HEK293 (cell line): ENCODE results near the gene ANKRD63.

ENCODE experiments used
- CTCF ChIA-PET: fragments of 350-600 bp; formaldehyde crosslinking; extraction: SDS; loops from one replicate; lab custom pipeline; 2021; ENCODE audit warnings: antibody characterized with exemption; lab: Yijun Ruan, JAX
- POLR2A ChIA-PET: fragments of 300-600 bp; formaldehyde crosslinking; extraction: SDS; loops from one replicate; lab custom pipeline; 2020; ENCODE audit warnings: antibody characterized with exemption, inconsistent platforms; lab: Yijun Ruan, JAX
- H3K27ac ChIP-seq: fragments of 200-500 bp; sonication (Bioruptor generic); 2 replicates; pipeline ENCODE4 v1.5.1; 2014; ENCODE audit warnings: low read depth, low read length, control low read depth, inconsistent platforms; ENCODE audit errors: extremely low read depth
- H3K36me3 ChIP-seq, 2 experiments: fragments of 200-500 bp in 1 of 2; sonication (Bioruptor generic) in 1 of 2; 1 replicate in 1 of 2; 2 replicates in 1 of 2; pipeline ENCODE4 v1.5.1; 2014 to 2017; ENCODE audit warnings: inconsistent platforms in 2 of 2, low read length in 2 of 2; ENCODE audit not compliant: control insufficient read depth in 2 of 2, insufficient read depth in 1 of 2
- H3K4me1 ChIP-seq: fragments of 200-500 bp; sonication (Bioruptor generic); 2 replicates; pipeline ENCODE4 v1.5.1; 2014; ENCODE audit warnings: mild to moderate bottlenecking, low read length, inconsistent platforms; ENCODE audit not compliant: control insufficient read depth, insufficient read depth
- H3K4me3 ChIP-seq: 2 replicates; pipeline ENCODE4 v1.5.1; 2011; ENCODE audit warnings: low read depth, mild to moderate bottlenecking, control low read depth, low read length, moderate library complexity
- H3K9me3 ChIP-seq: fragments of 200-500 bp; sonication (Bioruptor generic); 2 replicates; pipeline ENCODE4 v1.5.1; 2014; ENCODE audit warnings: low read depth, low read length, inconsistent platforms; ENCODE audit not compliant: control insufficient read depth, insufficient read depth
- KLF1 ChIP-seq: fragments of 450-650 bp; formaldehyde crosslinking; IDR thresholded peaks from 2 replicates; pipeline ENCODE4 v1.5.1; 2016; ENCODE audit warnings: missing biosample characterization, missing genetic modification characterization
- KLF10 ChIP-seq: fragments of 450-650 bp; IDR thresholded peaks from 2 replicates; pipeline ENCODE4 v1.5.1; 2018; ENCODE audit warnings: missing biosample characterization, mild to moderate bottlenecking, missing genetic modification characterization
- KLF7 ChIP-seq: fragments of 450-650 bp; formaldehyde crosslinking; IDR thresholded peaks from 2 replicates; pipeline ENCODE4 v1.5.1; 2016; ENCODE audit warnings: missing biosample characterization, missing genetic modification characterization, borderline replicate concordance
- MEIS1 ChIP-seq: sonication (generic); formaldehyde crosslinking; IDR thresholded peaks from 2 replicates; pipeline ENCODE4 v1.8.1; 2022; ENCODE audit warnings: missing genetic modification reagents, mild to moderate bottlenecking, borderline replicate concordance
- MZF1 ChIP-seq: fragments of 450-650 bp; formaldehyde crosslinking; IDR thresholded peaks from 2 replicates; pipeline ENCODE4 v1.5.1; 2017; ENCODE audit warnings: missing biosample characterization, missing genetic modification characterization, borderline replicate concordance
- PBX3 ChIP-seq: sonication (generic); formaldehyde crosslinking; IDR thresholded peaks from 2 replicates; pipeline ENCODE4 v1.8.1; 2022; ENCODE audit warnings: mild to moderate bottlenecking, moderate library complexity, missing genetic modification reagents
- PRDM1 ChIP-seq: fragments of 450-650 bp; formaldehyde crosslinking; IDR thresholded peaks from 2 replicates; pipeline ENCODE4; 2016; ENCODE audit warnings: missing biosample characterization, missing genetic modification characterization
- SETDB1 ChIP-seq: IDR thresholded peaks from one replicate; pipeline ENCODE4 v1.6.1; 2017; ENCODE audit warnings: mild to moderate bottlenecking, low read length, moderate library complexity, mixed read lengths; ENCODE audit not compliant: insufficient read length
- WT1 ChIP-seq: fragments of 450-650 bp; formaldehyde crosslinking; IDR thresholded peaks from 2 replicates; pipeline ENCODE4 v1.5.1; 2016; ENCODE audit warnings: missing biosample characterization, missing genetic modification characterization
- ZBTB21 ChIP-seq: fragments of 450-650 bp; formaldehyde crosslinking; IDR thresholded peaks from 2 replicates; pipeline ENCODE4 v1.5.1; 2017; ENCODE audit warnings: missing biosample characterization, missing genetic modification characterization
- ZBTB26 ChIP-seq: fragments of 450-650 bp; formaldehyde crosslinking; optimal IDR thresholded peaks from 2 replicates; pipeline ENCODE3; 2016; ENCODE audit warnings: missing biosample characterization, mild to moderate bottlenecking, missing genetic modification characterization
- ZBTB48 ChIP-seq: fragments of 450-650 bp; formaldehyde crosslinking; IDR thresholded peaks from 2 replicates; pipeline ENCODE4 v1.5.1; 2016; ENCODE audit warnings: missing biosample characterization, missing genetic modification characterization
- ZBTB7A ChIP-seq: fragments of 450-650 bp; formaldehyde crosslinking; IDR thresholded peaks from 2 replicates; pipeline ENCODE4 v1.5.1; 2016; ENCODE audit warnings: low read depth, missing biosample characterization, missing genetic modification characterization
- ZBTB8A ChIP-seq: fragments of 450-650 bp; formaldehyde crosslinking; IDR thresholded peaks from 2 replicates; pipeline ENCODE4 v1.5.1; 2016; ENCODE audit warnings: missing biosample characterization, missing genetic modification characterization
- ZFHX2 ChIP-seq: fragments of 450-650 bp; formaldehyde crosslinking; conservative IDR thresholded peaks from 2 replicates; pipeline ENCODE4 v1.5.1; 2016; ENCODE audit warnings: missing biosample characterization, missing genetic modification characterization
- ZFP41 ChIP-seq: fragments of 450-650 bp; formaldehyde crosslinking; IDR thresholded peaks from 2 replicates; pipeline ENCODE4 v1.5.1; 2016; ENCODE audit warnings: missing biosample characterization, missing genetic modification characterization, borderline replicate concordance
- ZNF112 ChIP-seq: fragments of 450-650 bp; formaldehyde crosslinking; IDR thresholded peaks from 2 replicates; pipeline ENCODE4 v1.5.0; 2017; ENCODE audit warnings: missing biosample characterization, missing genetic modification characterization
- ZNF19 ChIP-seq: fragments of 450-650 bp; formaldehyde crosslinking; IDR thresholded peaks from 2 replicates; pipeline ENCODE4; 2016; ENCODE audit warnings: missing biosample characterization, missing genetic modification characterization, low read depth
- ZNF248 ChIP-seq: fragments of 450-650 bp; formaldehyde crosslinking; IDR thresholded peaks from 2 replicates; pipeline ENCODE4 v1.5.1; 2017; ENCODE audit warnings: missing biosample characterization, missing genetic modification characterization
- ZNF266 ChIP-seq: fragments of 450-650 bp; formaldehyde crosslinking; IDR thresholded peaks from 2 replicates; pipeline ENCODE4 v1.5.1; 2016; ENCODE audit warnings: missing biosample characterization, missing genetic modification characterization, low read depth
- ZNF335 ChIP-seq: fragments of 450-650 bp; formaldehyde crosslinking; conservative IDR thresholded peaks from 2 replicates; pipeline ENCODE4 v1.5.1; 2016; ENCODE audit warnings: missing biosample characterization, missing genetic modification characterization
- ZNF398 ChIP-seq: fragments of 450-650 bp; formaldehyde crosslinking; IDR thresholded peaks from 2 replicates; pipeline ENCODE4 v1.5.1; 2017; ENCODE audit warnings: missing biosample characterization, missing genetic modification characterization
- ZNF544 ChIP-seq: fragments of 450-650 bp; formaldehyde crosslinking; IDR thresholded peaks from 2 replicates; pipeline ENCODE4 v1.5.0; 2017; ENCODE audit warnings: missing biosample characterization, missing genetic modification characterization
- ZNF621 ChIP-seq: fragments of 450-650 bp; formaldehyde crosslinking; IDR thresholded peaks from 2 replicates; pipeline ENCODE4 v1.5.1; 2017; ENCODE audit warnings: missing biosample characterization, missing genetic modification characterization
- ZNF670 ChIP-seq: fragments of 450-650 bp; formaldehyde crosslinking; IDR thresholded peaks from 2 replicates; pipeline ENCODE4 v1.5.1; 2016; ENCODE audit warnings: missing biosample characterization, missing genetic modification characterization, low read depth
- ZNF777 ChIP-seq: fragments of 450-650 bp; formaldehyde crosslinking; IDR thresholded peaks from 2 replicates; pipeline ENCODE4 v1.5.1; 2017; ENCODE audit warnings: missing biosample characterization, missing genetic modification characterization, borderline replicate concordance
- ZSCAN23 ChIP-seq: fragments of 450-650 bp; formaldehyde crosslinking; IDR thresholded peaks from 2 replicates; pipeline ENCODE4 v1.5.1; 2016; ENCODE audit warnings: missing biosample characterization, missing genetic modification characterization
- TF ChIP-seq, protein P1 (sequence below): fragments of 450-650 bp; formaldehyde crosslinking; IDR thresholded peaks from 2 replicates; pipeline ENCODE4 v1.5.1; 2017; ENCODE audit warnings: missing biosample characterization, missing genetic modification characterization
- TF ChIP-seq, protein P2 (sequence below): fragments of 450-650 bp; formaldehyde crosslinking; IDR thresholded peaks from 2 replicates; pipeline ENCODE4 v1.5.1; 2016; ENCODE audit warnings: missing biosample characterization, missing genetic modification characterization
- TF ChIP-seq, protein P3 (sequence below): fragments of 450-650 bp; formaldehyde crosslinking; IDR thresholded peaks from 2 replicates; pipeline ENCODE4 v1.5.1; 2016; ENCODE audit warnings: missing biosample characterization, missing genetic modification characterization, low read depth

Gene ANKRD63

DNA sequence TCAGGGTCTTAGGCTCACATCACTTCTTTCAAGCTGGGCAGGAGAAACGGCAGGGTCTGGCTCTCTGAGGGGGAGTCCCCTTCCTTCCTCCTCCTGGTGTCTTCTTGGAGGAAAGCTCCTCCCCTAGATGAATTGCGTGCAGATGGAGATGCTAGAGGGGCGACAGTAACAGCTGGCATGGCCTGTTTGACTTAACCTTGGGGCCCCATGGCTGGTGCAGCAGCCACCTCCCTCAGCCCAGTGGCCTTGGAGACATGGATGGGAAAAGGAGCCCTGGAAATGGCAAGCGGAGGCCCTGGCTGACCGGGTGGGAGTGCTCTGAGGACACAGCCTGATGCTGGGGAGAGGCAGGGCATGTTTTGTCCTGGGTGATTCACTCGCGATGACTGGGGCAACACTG is 23.8 kb downstream of the ANKRD63 start:
- POLR2A ChIA-PET, result no interaction called here
- Histone ChIP-seq H3K36me3 (no peaks in the 10 kb centered on the region), H3K27ac (no peak overlapping the region), H3K4me3 (no peak overlapping the region), H3K4me1 (peaks cover 11% of the 10 kb centered on the region), H3K9me3 (no peaks in the 10 kb centered on the region)
- no peak for TF ChIP-seq ZBTB8A (tag by site-specific recombination)
- TF ChIP-seq KLF10, result no peak
- TF ChIP-seq, protein P1, sequence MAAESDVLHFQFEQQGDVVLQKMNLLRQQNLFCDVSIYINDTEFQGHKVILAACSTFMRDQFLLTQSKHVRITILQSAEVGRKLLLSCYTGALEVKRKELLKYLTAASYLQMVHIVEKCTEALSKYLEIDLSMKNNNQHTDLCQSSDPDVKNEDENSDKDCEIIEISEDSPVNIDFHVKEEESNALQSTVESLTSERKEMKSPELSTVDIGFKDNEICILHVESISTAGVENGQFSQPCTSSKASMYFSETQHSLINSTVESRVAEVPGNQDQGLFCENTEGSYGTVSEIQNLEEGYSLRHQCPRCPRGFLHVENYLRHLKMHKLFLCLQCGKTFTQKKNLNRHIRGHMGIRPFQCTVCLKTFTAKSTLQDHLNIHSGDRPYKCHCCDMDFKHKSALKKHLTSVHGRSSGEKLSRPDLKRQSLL (tag by site-specific recombination), result no peak
- no peak for TF ChIP-seq PBX3 (CRISPR knock-in tag)
- no peak for TF ChIP-seq PRDM1 (tag by site-specific recombination)
- TF ChIP-seq ZFHX2 (tag by site-specific recombination), result no peak
- TF ChIP-seq ZBTB21, result no peak
- no peak for TF ChIP-seq MZF1
- no peak for TF ChIP-seq ZBTB48 (tag by site-specific recombination)
- no peak for TF ChIP-seq ZNF19 (tag by site-specific recombination)
- TF ChIP-seq ZNF777, result no peak
- TF ChIP-seq ZNF621, result no peak
- CTCF ChIA-PET, result interaction anchor here (0.5 to 1.6 kb wide), 4 partner anchors 26 to 159 kb away, joined by 3 to 4 read pairs (median 4); no protein-coding TSS in a partner anchor

DNA sequence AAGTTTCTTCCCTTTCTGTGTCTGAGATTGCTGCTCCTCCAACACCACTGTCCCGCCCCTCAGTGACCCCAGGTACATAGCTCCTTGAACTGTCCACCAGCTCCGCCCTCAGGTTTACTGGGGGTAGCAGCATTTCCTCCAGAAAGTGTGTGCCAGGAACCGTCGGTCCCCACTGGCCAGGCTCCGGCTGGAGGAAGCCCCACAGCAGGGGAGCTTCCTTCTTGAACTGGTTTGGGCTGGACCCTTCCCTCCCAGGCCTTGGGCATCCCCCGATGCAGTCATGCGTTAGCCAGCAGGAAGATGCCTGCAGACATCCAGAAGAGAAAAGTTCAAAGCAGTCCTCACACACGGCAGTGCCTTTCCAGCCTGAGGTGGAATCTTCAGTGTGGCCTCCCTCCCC is 24.3 kb downstream of the ANKRD63 start:
- no peaks in the 10 kb centered on the region for H3K36me3 ChIP-seq
- H3K27ac ChIP-seq, result no peak overlapping the region
- ChIA-PET CTCF (interaction anchor here (0.5 to 1.7 kb wide), 9 partner anchors 10 to 1483 kb away, joined by 3 to 9 read pairs (median 4); no protein-coding TSS in a partner anchor), POLR2A (no interaction called here)
- H3K4me1 ChIP-seq, result peaks cover 7% of the 10 kb centered on the region
- H3K4me3 ChIP-seq, result no peak overlapping the region
- no peaks in the 10 kb centered on the region for H3K9me3 ChIP-seq
- no peak for TF ChIP-seq ZNF670
- no peak for TF ChIP-seq ZSCAN23 (tag by site-specific recombination)
- no peak for TF ChIP-seq KLF7
- TF ChIP-seq ZBTB26, result no peak
- TF ChIP-seq ZFP41 (tag by site-specific recombination), result no peak
- TF ChIP-seq ZNF112, result no peak
- no peak for TF ChIP-seq KLF1 (tag by site-specific recombination)
- TF ChIP-seq WT1 (tag by site-specific recombination), result no peak
- no peak for TF ChIP-seq ZNF544 (tag by site-specific recombination)
- no peak for TF ChIP-seq ZNF398 (tag by site-specific recombination)
- TF ChIP-seq, protein P2, sequence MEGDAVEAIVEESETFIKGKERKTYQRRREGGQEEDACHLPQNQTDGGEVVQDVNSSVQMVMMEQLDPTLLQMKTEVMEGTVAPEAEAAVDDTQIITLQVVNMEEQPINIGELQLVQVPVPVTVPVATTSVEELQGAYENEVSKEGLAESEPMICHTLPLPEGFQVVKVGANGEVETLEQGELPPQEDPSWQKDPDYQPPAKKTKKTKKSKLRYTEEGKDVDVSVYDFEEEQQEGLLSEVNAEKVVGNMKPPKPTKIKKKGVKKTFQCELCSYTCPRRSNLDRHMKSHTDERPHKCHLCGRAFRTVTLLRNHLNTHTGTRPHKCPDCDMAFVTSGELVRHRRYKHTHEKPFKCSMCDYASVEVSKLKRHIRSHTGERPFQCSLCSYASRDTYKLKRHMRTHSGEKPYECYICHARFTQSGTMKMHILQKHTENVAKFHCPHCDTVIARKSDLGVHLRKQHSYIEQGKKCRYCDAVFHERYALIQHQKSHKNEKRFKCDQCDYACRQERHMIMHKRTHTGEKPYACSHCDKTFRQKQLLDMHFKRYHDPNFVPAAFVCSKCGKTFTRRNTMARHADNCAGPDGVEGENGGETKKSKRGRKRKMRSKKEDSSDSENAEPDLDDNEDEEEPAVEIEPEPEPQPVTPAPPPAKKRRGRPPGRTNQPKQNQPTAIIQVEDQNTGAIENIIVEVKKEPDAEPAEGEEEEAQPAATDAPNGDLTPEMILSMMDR, result no peak
- TF ChIP-seq SETDB1, result no peak
- no peak for TF ChIP-seq ZNF335 (tag by site-specific recombination)
- TF ChIP-seq ZBTB7A (tag by site-specific recombination), result no peak
- TF ChIP-seq ZNF248 (tag by site-specific recombination), result no peak
- TF ChIP-seq MEIS1 (CRISPR knock-in tag), result no peak
- no peak for TF ChIP-seq ZNF266 (tag by site-specific recombination)
- TF ChIP-seq, protein P3, sequence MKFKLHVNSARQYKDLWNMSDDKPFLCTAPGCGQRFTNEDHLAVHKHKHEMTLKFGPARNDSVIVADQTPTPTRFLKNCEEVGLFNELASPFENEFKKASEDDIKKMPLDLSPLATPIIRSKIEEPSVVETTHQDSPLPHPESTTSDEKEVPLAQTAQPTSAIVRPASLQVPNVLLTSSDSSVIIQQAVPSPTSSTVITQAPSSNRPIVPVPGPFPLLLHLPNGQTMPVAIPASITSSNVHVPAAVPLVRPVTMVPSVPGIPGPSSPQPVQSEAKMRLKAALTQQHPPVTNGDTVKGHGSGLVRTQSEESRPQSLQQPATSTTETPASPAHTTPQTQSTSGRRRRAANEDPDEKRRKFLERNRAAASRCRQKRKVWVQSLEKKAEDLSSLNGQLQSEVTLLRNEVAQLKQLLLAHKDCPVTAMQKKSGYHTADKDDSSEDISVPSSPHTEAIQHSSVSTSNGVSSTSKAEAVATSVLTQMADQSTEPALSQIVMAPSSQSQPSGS (tag by site-specific recombination), result no peak
